ENCODE data around the gene TRPC4AP. TPM values are rescaled to one million over a fixed set of nuclear protein-coding genes. Genes with fewer than 3 reads are reported as not detected.

TRPC4AP gene
- total and polyA plus RNA-seq, 7 donors = 24.0 to 61.8 (median 45.3) TPM

DNA sequence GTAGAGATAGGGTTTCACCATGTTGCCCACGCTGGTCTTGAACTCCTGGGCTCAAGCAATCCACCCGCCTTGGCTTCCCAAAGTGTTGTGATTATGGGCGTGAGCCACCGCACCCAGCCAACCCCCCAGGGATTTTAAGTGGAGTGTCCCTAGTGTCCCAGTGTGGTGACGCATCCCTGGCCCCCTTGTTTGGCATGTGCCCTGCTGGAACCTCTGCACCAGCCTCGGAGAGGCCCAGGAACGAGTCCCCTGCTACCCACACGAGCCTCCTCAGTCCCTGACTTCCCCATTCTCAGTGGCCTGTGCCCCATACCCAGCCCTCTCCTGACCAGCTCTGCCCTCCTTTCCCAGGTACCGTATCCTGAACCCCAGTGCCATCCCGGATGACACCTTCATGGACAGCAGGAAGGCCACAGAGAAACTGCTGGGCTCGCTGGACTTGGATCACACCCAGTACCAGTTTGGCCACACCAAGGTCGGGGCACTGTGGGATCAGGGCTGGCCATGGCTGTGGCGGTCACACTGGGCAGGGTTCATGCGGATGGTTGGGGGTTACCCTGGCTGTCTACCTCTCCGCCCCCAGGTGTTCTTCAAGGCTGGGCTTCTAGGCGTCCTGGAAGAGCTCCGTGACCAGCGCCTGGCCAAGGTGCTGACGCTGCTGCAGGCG, 99.7 kb downstream of the TRPC4AP start:
- peaks cover 0 to 12% (median 11%) of the 10 kb centered on the region in 4 donors for H3K4me1 ChIP-seq
- no peaks in the 10 kb centered on the region for H3K27me3 ChIP-seq
- WGBS, 2 donors = 95 to 97% methylated on average over 20 of the region's 20 CpGs
- no peak for DNase-seq
- intact Hi-C loops (cut with DNase I) = no loop called here
- H3K36me3 ChIP-seq = peaks cover 0 to 37% (median 14%) of the 10 kb centered on the region in 4 donors
- TF ChIP-seq EP300 (IDR thresholded peaks at IDR 0.05) (no peak), POLR2A (IDR thresholded peaks at IDR 0.05) (no peak), POLR2AphosphoS5 (IDR thresholded peaks at IDR 0.05) (no peak)
- TF ChIP-seq, protein P1, sequence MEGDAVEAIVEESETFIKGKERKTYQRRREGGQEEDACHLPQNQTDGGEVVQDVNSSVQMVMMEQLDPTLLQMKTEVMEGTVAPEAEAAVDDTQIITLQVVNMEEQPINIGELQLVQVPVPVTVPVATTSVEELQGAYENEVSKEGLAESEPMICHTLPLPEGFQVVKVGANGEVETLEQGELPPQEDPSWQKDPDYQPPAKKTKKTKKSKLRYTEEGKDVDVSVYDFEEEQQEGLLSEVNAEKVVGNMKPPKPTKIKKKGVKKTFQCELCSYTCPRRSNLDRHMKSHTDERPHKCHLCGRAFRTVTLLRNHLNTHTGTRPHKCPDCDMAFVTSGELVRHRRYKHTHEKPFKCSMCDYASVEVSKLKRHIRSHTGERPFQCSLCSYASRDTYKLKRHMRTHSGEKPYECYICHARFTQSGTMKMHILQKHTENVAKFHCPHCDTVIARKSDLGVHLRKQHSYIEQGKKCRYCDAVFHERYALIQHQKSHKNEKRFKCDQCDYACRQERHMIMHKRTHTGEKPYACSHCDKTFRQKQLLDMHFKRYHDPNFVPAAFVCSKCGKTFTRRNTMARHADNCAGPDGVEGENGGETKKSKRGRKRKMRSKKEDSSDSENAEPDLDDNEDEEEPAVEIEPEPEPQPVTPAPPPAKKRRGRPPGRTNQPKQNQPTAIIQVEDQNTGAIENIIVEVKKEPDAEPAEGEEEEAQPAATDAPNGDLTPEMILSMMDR (IDR thresholded peaks at IDR 0.05) = no peak
- no peak overlapping the region for H3K27ac ChIP-seq
- H3K9me3 ChIP-seq = no peaks in the 10 kb centered on the region
- no peak overlapping the region for H3K4me3 ChIP-seq

DNA sequence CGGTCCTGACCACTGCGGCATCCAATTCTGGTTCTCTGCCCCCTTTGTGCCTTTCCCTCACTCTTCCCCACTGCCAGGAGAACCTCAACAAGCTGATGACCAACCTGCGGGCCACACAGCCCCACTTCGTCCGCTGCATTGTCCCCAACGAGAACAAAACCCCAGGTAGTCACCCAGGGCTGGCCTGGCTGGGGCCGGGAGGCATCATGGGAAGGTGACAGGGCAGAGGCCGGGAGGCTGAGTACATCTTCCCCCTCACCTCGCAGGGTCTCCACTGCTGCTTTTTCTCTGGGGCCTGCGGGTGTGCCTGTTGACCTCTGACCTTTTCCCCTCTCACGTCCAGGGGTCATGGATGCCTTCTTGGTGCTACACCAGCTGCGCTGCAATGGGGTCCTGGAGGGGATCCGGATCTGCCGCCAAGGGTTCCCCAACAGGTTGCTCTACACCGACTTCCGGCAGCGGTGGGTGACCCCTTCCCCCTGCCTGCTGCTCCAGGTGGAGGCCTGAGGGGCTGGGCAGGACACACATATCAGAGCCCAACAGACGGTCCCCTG, 101.9 kb downstream of the TRPC4AP start:
- Histone ChIP-seq H3K4me3 (no peak overlapping the region), H3K4me1 (no peaks in the 10 kb centered on the region), H3K9me3 (no peaks in the 10 kb centered on the region), H3K27ac (no peak overlapping the region), H3K27me3 (no peaks in the 10 kb centered on the region), H3K36me3 (peaks cover 0 to 27% (median 5%) of the 10 kb centered on the region in 4 donors)
- 90 to 93% methylated on average over 18 of the region's 18 CpGs for WGBS, 2 donors
- no peak for DNase-seq
- TF ChIP-seq EP300 (IDR thresholded peaks at IDR 0.05) (no peak), POLR2AphosphoS5 (IDR thresholded peaks at IDR 0.05) (no peak)
- intact Hi-C loops (cut with DNase I) = no loop called here

GRCh38 chr20:34990231-34990630, 102.4 kb downstream of the TRPC4AP start:
- H3K36me3 ChIP-seq = peaks cover 0 to 22% (median under 1%) of the 10 kb centered on the region in 4 donors

GRCh38 chr20:34989670-34990069, 102.9 kb downstream of the TRPC4AP start:
- no peaks in the 10 kb centered on the region for H3K4me1 ChIP-seq
- H3K9me3 ChIP-seq = no peaks in the 10 kb centered on the region
- H3K4me3 ChIP-seq = no peak overlapping the region
- H3K27ac ChIP-seq = no peak overlapping the region
- intact Hi-C loops (cut with DNase I) = no loop called here
- H3K27me3 ChIP-seq = peaks cover 0 to 7% (median under 1%) of the 10 kb centered on the region in 3 donors
- no peak for DNase-seq
- WGBS, 2 donors = 93 to 94% methylated on average over 14 of the region's 14 CpGs
- TF ChIP-seq POLR2A (IDR thresholded peaks at IDR 0.05) = no peak
- TF ChIP-seq POLR2AphosphoS5 (IDR thresholded peaks at IDR 0.05) = no peak
- TF ChIP-seq, protein P1 (IDR thresholded peaks at IDR 0.05) = no peak
- TF ChIP-seq EP300 (IDR thresholded peaks at IDR 0.05) = no peak
- H3K36me3 ChIP-seq = peaks cover 0 to 17% (median 0%) of the 10 kb centered on the region in 4 donors

More at GRCh38 chr20:34990231-34990630, 102.4 kb downstream of the TRPC4AP start:
- Histone ChIP-seq H3K27ac (no peak overlapping the region), H3K4me3 (no peak overlapping the region), H3K9me3 (no peaks in the 10 kb centered on the region), H3K27me3 (peaks cover 0 to 1% (median 0%) of the 10 kb centered on the region in 3 donors), H3K4me1 (no peaks in the 10 kb centered on the region)
- WGBS, 2 donors = 74 to 89% methylated on average over 11 of the region's 11 CpGs
- no peak for TF ChIP-seq POLR2AphosphoS5 (IDR thresholded peaks at IDR 0.05)
- TF ChIP-seq, protein P1 (IDR thresholded peaks at IDR 0.05) = no peak
- no peak for TF ChIP-seq POLR2A (IDR thresholded peaks at IDR 0.05)
- no peak for TF ChIP-seq EP300 (IDR thresholded peaks at IDR 0.05)
- intact Hi-C loops (cut with DNase I) = no loop called here
- DNase-seq = no peak

DNA sequence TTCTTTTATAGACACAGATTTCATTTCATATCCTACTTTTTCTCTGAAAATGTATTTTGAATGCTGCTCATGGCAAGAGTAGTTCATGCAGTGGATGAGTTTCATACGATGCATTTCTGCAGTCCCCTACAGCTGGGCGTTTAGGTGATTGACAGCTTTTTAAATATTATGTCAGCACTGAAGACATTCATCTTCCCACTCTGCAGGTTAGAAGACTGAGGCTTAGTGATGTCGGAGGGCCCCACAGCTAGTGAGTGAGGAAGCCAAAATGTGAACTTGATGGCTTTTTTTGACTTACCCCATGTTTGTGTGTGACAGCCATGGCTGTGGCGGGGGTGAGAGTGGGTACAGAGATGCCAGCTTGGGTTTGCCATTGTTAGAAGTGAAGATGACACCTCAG, 103.5 kb downstream of the TRPC4AP start:
- WGBS, 2 donors = 89 to 90% methylated on average over 4 of the region's 4 CpGs

More for the DNA sequence above, 103.5 kb downstream of the TRPC4AP start:
- no peak overlapping the region for H3K27ac ChIP-seq
- no peaks in the 10 kb centered on the region for H3K4me1 ChIP-seq
- H3K9me3 ChIP-seq = no peaks in the 10 kb centered on the region
- no peak overlapping the region for H3K4me3 ChIP-seq
- no peak for DNase-seq
- peaks cover 0 to 11% (median 0%) of the 10 kb centered on the region in 4 donors for H3K36me3 ChIP-seq
- H3K27me3 ChIP-seq = peaks cover 5 to 12% (median 6%) of the 10 kb centered on the region in 3 donors
- intact Hi-C loops (cut with DNase I) = no loop called here
- TF ChIP-seq POLR2AphosphoS5 (IDR thresholded peaks at IDR 0.05) (no peak), EP300 (IDR thresholded peaks at IDR 0.05) (no peak), POLR2A (IDR thresholded peaks at IDR 0.05) (no peak)
- TF ChIP-seq, protein P1 (IDR thresholded peaks at IDR 0.05) = no peak
